ENCODE data around the gene HDAC4. TPM values are rescaled to one million over a fixed set of nuclear protein-coding genes. Genes with fewer than 3 reads are reported as not detected.

The HDAC4 gene
- polyA plus RNA-seq, 5 donors = 7.9 to 11.8 (median 10.9) TPM

GRCh38 chr2:239257511-239257937, 143.3 kb downstream of the HDAC4 start:
- no peak for DNase-seq

GRCh38 chr2:239256350-239256743, 144.5 kb downstream of the HDAC4 start:
- no peak for DNase-seq

- no peak for DNase-seq
These were observed 145.0 kb downstream of the HDAC4 start for GRCh38 chr2:239255628-239256349.

- no peak for DNase-seq
These were observed 145.6 kb downstream of the HDAC4 start for GRCh38 chr2:239255218-239255617.

GRCh38 chr2:239253701-239254436, 147.0 kb downstream of the HDAC4 start:
- no peak for DNase-seq

- no peak for DNase-seq
These were observed 147.6 kb downstream of the HDAC4 start for GRCh38 chr2:239253264-239253663.

GRCh38 chr2:239252801-239253200, 148.0 kb downstream of the HDAC4 start:
- peak; percentile 67 to 68 for DNase-seq

GRCh38 chr2:239252393-239252792, 148.4 kb downstream of the HDAC4 start:
- DNase-seq = no peak

- no peak for DNase-seq
These were observed 148.8 kb downstream of the HDAC4 start for GRCh38 chr2:239251971-239252370.

- DNase-seq = no peak
These were observed 150.4 kb downstream of the HDAC4 start for GRCh38 chr2:239250216-239251081.

- DNase-seq = peak; percentile 93 to 94
These were observed 151.0 kb downstream of the HDAC4 start for GRCh38 chr2:239249776-239250175.

GRCh38 chr2:239249048-239249447, 151.8 kb downstream of the HDAC4 start:
- no peak for DNase-seq

GRCh38 chr2:239247401-239248245, 153.2 kb downstream of the HDAC4 start:
- DNase-seq = no peak

- DNase-seq = no peak
These were observed 154.1 kb downstream of the HDAC4 start for GRCh38 chr2:239246723-239247122.

GRCh38 chr2:239245872-239246721, 154.7 kb downstream of the HDAC4 start:
- DNase-seq = no peak

- DNase-seq = no peak
These were observed 155.7 kb downstream of the HDAC4 start for GRCh38 chr2:239245107-239245506.

- no peak for DNase-seq
These were observed 156.2 kb downstream of the HDAC4 start for GRCh38 chr2:239244625-239245024.

GRCh38 chr2:239241431-239241960, 159.3 kb downstream of the HDAC4 start:
- no peak for DNase-seq

GRCh38 chr2:239240414-239240881, 160.4 kb downstream of the HDAC4 start:
- no peak for DNase-seq

Measured in right lung (tissue), 5 donors.